Fibroblast of pulmonary artery (primary cell): ENCODE measurements around the gene DUS2.
"Not testable (repeated sequence)": the region's sequence is repeated elsewhere in the genome, so short reads cannot be mapped to it uniquely, and the experiment has no call there.

Experiments
- DNase-seq: peaks from one replicate; pipeline ENCODE4 v3.0.0-alpha.2; 2010; ENCODE audit warnings: low read depth
- H3K4me3 ChIP-seq: replicated peaks from 2 replicates; pipeline ENCODE4 v1.5.1; 2011; ENCODE audit warnings: low read depth, mild to moderate bottlenecking, control low read depth, low read length, moderate library complexity
- TF ChIP-seq, protein P1 (sequence below): IDR thresholded peaks from 2 replicates; pipeline ENCODE4 v1.5.1; 2011; ENCODE audit warnings: mild to moderate bottlenecking, control low read depth, low read length, inconsistent platforms; ENCODE audit errors: missing control alignments

DUS2 gene

DNA sequence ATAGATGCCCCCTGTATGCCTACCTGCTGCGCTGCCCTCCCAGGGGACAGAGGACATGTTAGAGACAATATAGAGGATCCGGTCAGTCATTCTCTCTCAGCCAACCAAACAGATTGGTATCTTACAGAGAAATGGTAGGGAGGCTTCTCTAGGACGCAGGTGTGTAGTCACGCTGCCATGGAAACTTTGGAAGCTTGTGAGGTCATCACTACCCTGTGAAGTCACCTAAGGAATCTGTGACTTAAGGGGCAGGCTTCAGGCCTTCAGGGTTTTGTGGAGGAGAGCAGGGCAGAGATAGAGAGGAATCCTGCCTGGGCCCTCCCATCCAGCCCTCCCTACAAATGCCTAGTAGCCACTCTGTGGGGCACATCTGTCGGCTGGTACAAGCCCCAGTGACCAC, 7.4 kb upstream of the DUS2 start, which contains the start of gene DPEP2NB:
Gene DPEP2NB, minus strand, starts transcription at position 231 of the 400 bp plus-strand sequence. Its CDS starts 141 bp downstream, at position 90.
- TF ChIP-seq, protein P1, sequence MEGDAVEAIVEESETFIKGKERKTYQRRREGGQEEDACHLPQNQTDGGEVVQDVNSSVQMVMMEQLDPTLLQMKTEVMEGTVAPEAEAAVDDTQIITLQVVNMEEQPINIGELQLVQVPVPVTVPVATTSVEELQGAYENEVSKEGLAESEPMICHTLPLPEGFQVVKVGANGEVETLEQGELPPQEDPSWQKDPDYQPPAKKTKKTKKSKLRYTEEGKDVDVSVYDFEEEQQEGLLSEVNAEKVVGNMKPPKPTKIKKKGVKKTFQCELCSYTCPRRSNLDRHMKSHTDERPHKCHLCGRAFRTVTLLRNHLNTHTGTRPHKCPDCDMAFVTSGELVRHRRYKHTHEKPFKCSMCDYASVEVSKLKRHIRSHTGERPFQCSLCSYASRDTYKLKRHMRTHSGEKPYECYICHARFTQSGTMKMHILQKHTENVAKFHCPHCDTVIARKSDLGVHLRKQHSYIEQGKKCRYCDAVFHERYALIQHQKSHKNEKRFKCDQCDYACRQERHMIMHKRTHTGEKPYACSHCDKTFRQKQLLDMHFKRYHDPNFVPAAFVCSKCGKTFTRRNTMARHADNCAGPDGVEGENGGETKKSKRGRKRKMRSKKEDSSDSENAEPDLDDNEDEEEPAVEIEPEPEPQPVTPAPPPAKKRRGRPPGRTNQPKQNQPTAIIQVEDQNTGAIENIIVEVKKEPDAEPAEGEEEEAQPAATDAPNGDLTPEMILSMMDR: no peak
- H3K4me3 ChIP-seq: no peak within 1 kb of the TSS
- DNase-seq: no peak

DNA sequence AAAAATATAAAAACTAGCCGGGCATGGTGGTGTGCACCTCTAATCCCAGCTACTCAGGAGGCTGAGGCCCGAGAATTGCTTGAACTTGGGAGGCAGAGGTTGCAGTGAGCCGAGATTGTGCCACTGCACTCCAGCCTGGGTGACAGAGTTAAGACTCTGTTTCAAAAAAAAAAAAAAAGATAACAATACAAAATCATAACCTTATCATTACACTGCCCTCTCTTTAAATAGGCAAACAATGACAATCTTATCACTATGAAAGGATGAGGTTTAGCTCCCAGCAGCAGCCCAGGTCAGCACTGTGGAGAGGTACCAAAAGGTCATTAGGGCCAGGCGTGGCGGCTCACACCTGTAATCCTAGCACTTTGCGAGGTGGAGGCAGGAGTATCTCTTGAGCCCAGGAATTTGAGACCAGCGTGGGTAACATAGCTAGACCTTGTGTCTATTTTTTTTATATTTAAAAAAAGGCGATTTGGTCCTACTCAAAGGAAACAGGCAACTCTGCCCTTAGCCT, 3.9 kb upstream of the DUS2 start:
- no peak for DNase-seq
- H3K4me3 ChIP-seq: no peak overlapping the region
- TF ChIP-seq, protein P1: no peak

DNA sequence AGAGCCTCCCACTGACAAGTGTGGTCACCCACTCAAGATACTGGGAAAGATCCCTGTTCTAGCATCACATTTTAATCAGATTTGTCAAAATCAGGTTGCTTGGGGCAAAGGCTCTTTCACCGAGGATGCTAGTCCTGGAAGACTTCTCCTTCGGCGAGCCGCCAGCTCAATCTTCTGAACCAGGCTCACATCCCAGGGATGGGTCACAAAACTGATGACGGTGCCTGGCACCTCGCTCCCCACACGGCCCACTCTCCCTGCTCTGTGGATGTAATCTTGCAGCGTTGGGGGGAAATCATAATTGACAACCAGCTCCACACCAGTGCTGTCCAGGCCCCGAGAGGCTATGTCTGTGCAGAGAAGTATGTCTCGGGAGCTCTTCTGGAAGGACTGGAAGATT, 1.6 kb upstream of the DUS2 start:
- TF ChIP-seq, protein P1: no peak
- DNase-seq: no peak
- no peak overlapping the region for H3K4me3 ChIP-seq

DNA sequence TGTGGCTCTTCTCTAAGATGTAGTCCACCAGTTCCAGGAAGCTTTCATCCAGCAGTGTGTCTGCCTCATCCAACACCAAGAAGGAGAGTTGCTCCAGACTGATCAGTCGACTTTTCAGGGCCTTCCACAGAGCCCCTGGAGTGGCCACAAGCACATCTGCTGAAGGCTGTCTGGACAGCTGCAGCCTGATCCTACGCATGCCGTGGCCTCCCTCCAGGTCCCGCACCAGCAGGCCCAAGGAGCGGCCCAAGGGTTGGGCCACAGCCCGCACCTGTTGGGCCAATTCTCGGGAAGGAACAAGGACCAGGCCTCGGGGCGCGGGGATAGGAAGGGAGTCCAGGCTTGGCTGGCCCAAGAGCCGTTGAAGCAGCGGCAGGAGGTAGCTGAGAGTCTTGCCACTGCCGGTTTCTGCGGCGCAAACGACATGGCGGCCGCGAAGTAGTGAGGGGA, 781 bp upstream of the DUS2 start:
- TF ChIP-seq, protein P1: no peak
- H3K4me3 ChIP-seq: peak overlapping the region; percentile 97
- DNase-seq: no peak

DNA sequence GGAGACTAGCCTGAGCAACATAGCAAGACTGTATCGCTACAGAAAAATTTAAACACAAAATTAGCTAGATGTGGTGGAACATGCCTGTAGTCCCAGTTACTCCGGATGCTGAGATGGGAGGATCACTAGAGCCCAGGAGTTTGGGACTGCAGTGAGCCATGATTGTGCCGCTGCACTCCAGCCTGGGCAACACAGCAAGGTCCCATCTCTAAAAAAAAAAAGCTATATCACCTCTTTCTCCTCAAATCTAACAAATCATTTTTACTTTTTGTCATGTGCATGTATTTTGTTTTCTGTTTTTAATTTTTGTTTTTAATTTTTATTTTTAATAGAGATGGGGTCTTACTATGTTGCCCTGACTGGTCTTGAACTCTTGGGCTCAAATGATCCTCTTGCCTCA, 5.9 kb downstream of the DUS2 start:
- TF ChIP-seq, protein P1: no peak
- DNase-seq: no peak
- no peak overlapping the region for H3K4me3 ChIP-seq

DNA sequence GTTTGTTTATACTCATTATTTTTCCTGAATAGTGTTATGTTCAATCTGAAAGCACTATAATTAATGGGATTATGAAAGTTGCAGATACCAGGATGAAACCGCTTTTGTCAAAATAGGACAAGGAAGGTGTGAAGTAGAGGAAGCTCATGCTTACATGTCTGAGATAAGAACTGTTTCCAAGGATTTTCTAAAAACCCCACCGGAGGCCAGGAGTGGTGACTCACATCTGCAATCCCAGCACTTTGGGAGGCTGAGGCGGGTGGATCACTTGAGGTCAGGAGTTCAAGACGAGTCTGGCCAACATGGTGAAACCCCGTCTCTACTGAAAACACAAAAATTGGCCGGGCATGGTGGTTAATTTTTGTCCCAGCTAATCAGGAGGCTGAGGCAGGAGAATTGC, 7.0 kb downstream of the DUS2 start:
- peak; percentile 53 for DNase-seq
- H3K4me3 ChIP-seq: not testable (repeated sequence)

DNA sequence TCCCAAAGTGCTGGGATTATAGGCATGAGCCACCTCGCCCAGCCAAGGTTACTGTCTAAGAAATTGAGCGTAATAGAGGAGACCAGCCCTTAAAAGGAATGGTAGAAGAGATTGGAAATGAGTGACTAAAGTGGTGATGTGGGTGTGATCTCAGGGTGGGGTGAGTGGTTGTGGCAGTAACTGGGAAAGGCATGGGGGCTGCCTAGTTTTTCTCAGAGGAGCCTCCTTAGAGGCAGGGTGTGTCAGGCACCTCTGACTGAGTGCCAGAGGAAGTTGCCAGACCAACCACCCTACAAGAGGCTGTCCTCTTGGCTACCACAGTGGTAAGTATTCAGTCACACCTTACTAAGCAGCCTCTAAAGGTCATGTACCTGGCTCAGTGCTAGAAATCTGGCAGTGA, 8.9 kb downstream of the DUS2 start:
- TF ChIP-seq, protein P1: no peak
- H3K4me3 ChIP-seq: no peak overlapping the region
- DNase-seq: no peak
